ENCODE data around the gene C3orf18. TPM values are rescaled to one million over a fixed set of nuclear protein-coding genes. Genes with fewer than 3 reads are reported as not detected.
A peak's percentile ranks its signal among the peaks of the same experiment; 100 is the strongest.

C3orf18 gene
- total RNA-seq, 4 donors from 2014 or later, result 13.6 to 23.8 (median 18.9) TPM

- intact Hi-C loops (cut with DNase I), result no loop called here
- H3K27ac ChIP-seq (replicated peaks in 1 of 4), result no peak overlapping the region
- 19% methylated on average over 44 of the region's 48 CpGs for WGBS
- H3K4me1 ChIP-seq, result peaks cover 0 to 7% (median 0%) of the 10 kb centered on the region in 4 donors
- no peaks in the 10 kb centered on the region for H3K36me3 ChIP-seq
- H3K9me3 ChIP-seq, result no peaks in the 10 kb centered on the region
- DNase-seq (ENCODE audit: extremely low spot score), result no peak
- peak overlapping the region in 3 of 4 donors; percentile 17 to 32 (median 18) for H3K4me3 ChIP-seq
- H3K27me3 ChIP-seq, result peaks cover 0 to 50% (median 0%) of the 10 kb centered on the region in 4 donors
- TF ChIP-seq, protein P1, sequence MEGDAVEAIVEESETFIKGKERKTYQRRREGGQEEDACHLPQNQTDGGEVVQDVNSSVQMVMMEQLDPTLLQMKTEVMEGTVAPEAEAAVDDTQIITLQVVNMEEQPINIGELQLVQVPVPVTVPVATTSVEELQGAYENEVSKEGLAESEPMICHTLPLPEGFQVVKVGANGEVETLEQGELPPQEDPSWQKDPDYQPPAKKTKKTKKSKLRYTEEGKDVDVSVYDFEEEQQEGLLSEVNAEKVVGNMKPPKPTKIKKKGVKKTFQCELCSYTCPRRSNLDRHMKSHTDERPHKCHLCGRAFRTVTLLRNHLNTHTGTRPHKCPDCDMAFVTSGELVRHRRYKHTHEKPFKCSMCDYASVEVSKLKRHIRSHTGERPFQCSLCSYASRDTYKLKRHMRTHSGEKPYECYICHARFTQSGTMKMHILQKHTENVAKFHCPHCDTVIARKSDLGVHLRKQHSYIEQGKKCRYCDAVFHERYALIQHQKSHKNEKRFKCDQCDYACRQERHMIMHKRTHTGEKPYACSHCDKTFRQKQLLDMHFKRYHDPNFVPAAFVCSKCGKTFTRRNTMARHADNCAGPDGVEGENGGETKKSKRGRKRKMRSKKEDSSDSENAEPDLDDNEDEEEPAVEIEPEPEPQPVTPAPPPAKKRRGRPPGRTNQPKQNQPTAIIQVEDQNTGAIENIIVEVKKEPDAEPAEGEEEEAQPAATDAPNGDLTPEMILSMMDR (IDR thresholded peaks at IDR 0.05), result no peak
- TF ChIP-seq POLR2A (IDR thresholded peaks at IDR 0.05; ENCODE audit: low read depth), result no peak
- TF ChIP-seq POLR2AphosphoS5 (IDR thresholded peaks at IDR 0.05), result no peak
- TF ChIP-seq EP300 (IDR thresholded peaks at IDR 0.05), result no peak
Observed at GRCh38 chr3:50530001-50530970, 37.3 kb downstream of the C3orf18 start.

DNA sequence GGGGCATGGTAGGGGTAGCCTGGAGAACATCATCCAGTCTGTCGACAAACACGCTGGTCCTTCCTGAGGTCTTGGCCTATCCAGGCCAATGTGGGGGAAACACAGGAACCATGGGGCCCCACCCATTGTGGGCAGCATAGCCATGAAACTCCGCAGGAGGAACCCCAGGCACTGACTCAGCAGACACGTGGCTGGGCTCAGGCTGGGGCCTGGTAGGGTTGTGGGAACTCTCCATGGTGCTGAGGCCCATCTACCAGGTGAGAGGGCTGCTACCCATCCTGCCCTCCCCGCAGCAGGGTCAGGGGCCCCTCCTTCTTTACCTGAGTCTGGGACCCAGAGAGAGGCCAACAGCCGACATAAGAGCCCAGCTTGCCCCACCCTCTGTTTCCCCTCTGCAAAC is 41.6 kb downstream of the C3orf18 start:
- no peak overlapping the region for H3K4me3 ChIP-seq
- no peak for DNase-seq (ENCODE audit: extremely low spot score)
- H3K27me3 ChIP-seq, result peaks cover 0 to 47% (median 0%) of the 10 kb centered on the region in 4 donors
- H3K36me3 ChIP-seq, result no peaks in the 10 kb centered on the region
- no peaks in the 10 kb centered on the region for H3K9me3 ChIP-seq
- no peak overlapping the region for H3K27ac ChIP-seq (replicated peaks in 1 of 4)
- TF ChIP-seq EP300 (IDR thresholded peaks at IDR 0.05), result no peak
- TF ChIP-seq POLR2AphosphoS5 (IDR thresholded peaks at IDR 0.05), result no peak
- TF ChIP-seq, protein P1 (IDR thresholded peaks at IDR 0.05), result no peak
- TF ChIP-seq POLR2A (IDR thresholded peaks at IDR 0.05; ENCODE audit: low read depth), result no peak
- intact Hi-C loops (cut with DNase I), result no loop called here
- peaks cover 0 to 7% (median 0%) of the 10 kb centered on the region in 4 donors for H3K4me1 ChIP-seq
- 52% methylated on average over 6 of the region's 6 CpGs for WGBS

GRCh38 chr3:50525191-50525910 is 42.2 kb downstream of the C3orf18 start:
- no peak overlapping the region for H3K27ac ChIP-seq (replicated peaks in 1 of 4)
- no peaks in the 10 kb centered on the region for H3K9me3 ChIP-seq
- H3K4me1 ChIP-seq, result peaks cover 0 to 5% (median 0%) of the 10 kb centered on the region in 4 donors
- WGBS, result 81% methylated on average over 7 of the region's 9 CpGs
- no peaks in the 10 kb centered on the region for H3K36me3 ChIP-seq
- intact Hi-C loops (cut with DNase I), result no loop called here
- H3K4me3 ChIP-seq, result no peak overlapping the region
- no peak for TF ChIP-seq POLR2AphosphoS5 (IDR thresholded peaks at IDR 0.05)
- TF ChIP-seq EP300 (IDR thresholded peaks at IDR 0.05), result no peak
- TF ChIP-seq, protein P1 (IDR thresholded peaks at IDR 0.05), result no peak
- no peak for TF ChIP-seq POLR2A (IDR thresholded peaks at IDR 0.05; ENCODE audit: low read depth)
- peaks cover 0 to 41% (median 0%) of the 10 kb centered on the region in 4 donors for H3K27me3 ChIP-seq
- DNase-seq (ENCODE audit: extremely low spot score), result no peak

GRCh38 chr3:50524746-50525145 is 42.8 kb downstream of the C3orf18 start:
- WGBS, result 87% methylated on average over 5 of the region's 5 CpGs
- no peak overlapping the region for H3K4me3 ChIP-seq
- intact Hi-C loops (cut with DNase I), result no loop called here
- H3K27me3 ChIP-seq, result peaks cover 0 to 35% (median 0%) of the 10 kb centered on the region in 4 donors
- H3K36me3 ChIP-seq, result no peaks in the 10 kb centered on the region
- DNase-seq (ENCODE audit: extremely low spot score), result no peak
- H3K9me3 ChIP-seq, result no peaks in the 10 kb centered on the region
- no peak overlapping the region for H3K27ac ChIP-seq (replicated peaks in 1 of 4)
- no peaks in the 10 kb centered on the region for H3K4me1 ChIP-seq
- TF ChIP-seq POLR2AphosphoS5 (IDR thresholded peaks at IDR 0.05) (no peak), EP300 (IDR thresholded peaks at IDR 0.05) (no peak), POLR2A (IDR thresholded peaks at IDR 0.05; ENCODE audit: low read depth) (no peak)
- TF ChIP-seq, protein P1 (IDR thresholded peaks at IDR 0.05), result no peak

All from esophagus muscularis mucosa (tissue), 4 donors.